Measurements from ENCODE around the gene GRM8.

GRCh38 chr7:127177156-127177555, 75.6 kb downstream of the GRM8 start:
- TF ChIP-seq CTCF (IDR thresholded peaks at IDR 0.05) (no peak), POLR2A (IDR thresholded peaks at IDR 0.05) (no peak)
